ENCODE data around the gene CHDH. TPM values are rescaled to one million over a fixed set of nuclear protein-coding genes. Genes with fewer than 3 reads are reported as not detected.

Gene CHDH
- total RNA-seq, 6 experiments from 2014 or later: 25.0 to 49.1 (median 39.4) TPM

GRCh38 chr3:53829605-53830004 lies 16.6 kb downstream of the CHDH start:
- H3K4me1 ChIP-seq: peaks cover 0 to 8% (median 0%) of the 10 kb centered on the region in 4 donors
- TF ChIP-seq CTCF (IDR thresholded peaks at IDR 0.05) (no peak), POLR2A (IDR thresholded peaks at IDR 0.05) (no peak)
- H3K36me3 ChIP-seq: peaks cover 0 to 11% (median 4%) of the 10 kb centered on the region in 4 donors
- WGBS (ENCODE audit: insufficient coverage, low coverage, low lambda C conversion rate, missing lambda C conversion rate): 71% methylated on average over 1 of the region's 2 CpGs
- H3K9me3 ChIP-seq: no peaks in the 10 kb centered on the region
- DNase-seq (no peak), ATAC-seq (no peak)
- no peaks in the 10 kb centered on the region for H3K27me3 ChIP-seq
- H3K27ac ChIP-seq: no peak overlapping the region
- no peak overlapping the region for H3K4me3 ChIP-seq
- intact Hi-C loops (cut with DNase I): no loop called here

- no peak overlapping the region for H3K4me3 ChIP-seq
- H3K9me3 ChIP-seq: no peaks in the 10 kb centered on the region
- ATAC-seq: peak in 1 of 4 donors; percentile 24
- H3K4me1 ChIP-seq: peaks cover 0 to 8% (median 0%) of the 10 kb centered on the region in 4 donors
- H3K27me3 ChIP-seq: no peaks in the 10 kb centered on the region
- DNase-seq: no peak
- TF ChIP-seq POLR2A (IDR thresholded peaks at IDR 0.05): no peak
- intact Hi-C loops (cut with DNase I): no loop called here
- peaks cover 0 to 16% (median 5%) of the 10 kb centered on the region in 4 donors for H3K36me3 ChIP-seq
- H3K27ac ChIP-seq: no peak overlapping the region
- 93% methylated on average over 1 of the region's 1 CpG for WGBS (ENCODE audit: insufficient coverage, low coverage, low lambda C conversion rate, missing lambda C conversion rate)
Measured at GRCh38 chr3:53828581-53828980, 17.6 kb downstream of the CHDH start.

GRCh38 chr3:53826048-53826447 lies 20.2 kb downstream of the CHDH start:
- H3K4me1 ChIP-seq: peaks cover 0 to 8% (median 0%) of the 10 kb centered on the region in 4 donors
- intact Hi-C loops (cut with DNase I): no loop called here
- peaks cover 0 to 30% (median 15%) of the 10 kb centered on the region in 4 donors for H3K36me3 ChIP-seq
- TF ChIP-seq CTCF (IDR thresholded peaks at IDR 0.05): no peak
- TF ChIP-seq POLR2A (IDR thresholded peaks at IDR 0.05): no peak
- H3K4me3 ChIP-seq: no peak overlapping the region
- no peaks in the 10 kb centered on the region for H3K9me3 ChIP-seq
- H3K27ac ChIP-seq: no peak overlapping the region
- H3K27me3 ChIP-seq: no peaks in the 10 kb centered on the region
- DNase-seq (no peak), ATAC-seq (no peak)
- 67% methylated on average over 1 of the region's 1 CpG for WGBS (ENCODE audit: insufficient coverage, low coverage, low lambda C conversion rate, missing lambda C conversion rate)

- no peak overlapping the region for H3K27ac ChIP-seq
- ATAC-seq (no peak), DNase-seq (peak in 1 of 3 donors; percentile 23)
- peaks cover 0 to 8% (median 0%) of the 10 kb centered on the region in 4 donors for H3K4me1 ChIP-seq
- H3K27me3 ChIP-seq: no peaks in the 10 kb centered on the region
- TF ChIP-seq POLR2A (IDR thresholded peaks at IDR 0.05) (no peak), CTCF (IDR thresholded peaks at IDR 0.05) (no peak)
- intact Hi-C loops (cut with DNase I): no loop called here
- peaks cover 0 to 42% (median 23%) of the 10 kb centered on the region in 4 donors for H3K36me3 ChIP-seq
- H3K9me3 ChIP-seq: no peaks in the 10 kb centered on the region
- WGBS (ENCODE audit: insufficient coverage, low coverage, low lambda C conversion rate, missing lambda C conversion rate): 100% methylated on average over 4 of the region's 4 CpGs
- no peak overlapping the region for H3K4me3 ChIP-seq
Measured at GRCh38 chr3:53824795-53825194, 21.4 kb downstream of the CHDH start.

GRCh38 chr3:53823956-53824657 lies 22.1 kb downstream of the CHDH start:
- Histone ChIP-seq H3K27me3 (no peaks in the 10 kb centered on the region), H3K4me1 (peaks cover 0 to 8% (median 0%) of the 10 kb centered on the region in 4 donors), H3K9me3 (no peaks in the 10 kb centered on the region), H3K27ac (no peak overlapping the region), H3K4me3 (no peak overlapping the region), H3K36me3 (peaks cover 0 to 49% (median 27%) of the 10 kb centered on the region in 4 donors)
- 69% methylated on average over 5 of the region's 10 CpGs for WGBS (ENCODE audit: insufficient coverage, low coverage, low lambda C conversion rate, missing lambda C conversion rate)
- TF ChIP-seq POLR2A (IDR thresholded peaks at IDR 0.05) (no peak), CTCF (IDR thresholded peaks at IDR 0.05) (no peak)
- DNase-seq (peak in 1 of 3 donors; percentile 9), ATAC-seq (no peak)
- intact Hi-C loops (cut with DNase I): no loop called here

Data from right lobe of liver (tissue), 6 donors.